Gastrocnemius medialis (tissue), 4 donors: ENCODE results near the gene CMIP. TPM values are rescaled to one million over a fixed set of nuclear protein-coding genes. Genes with fewer than 3 reads are reported as not detected.

Experiments
- ATAC-seq, 2 donors: fragments of 150-250 bp; one replicate each; pipeline ENCODE4 v1.9.1; 2016
- DNase-seq, 2 donors: peaks; one replicate each; pipeline ENCODE4 v3.0.0-alpha.2; 2019
- H3K27ac ChIP-seq, 4 donors: fragments of 200-600 bp; sonication (generic); 1 replicate in 1 of 4; 2 replicates in 3 of 4; pipeline ENCODE4 v1.5.1; 2016 to 2018; ENCODE audit warnings: mild to moderate bottlenecking in 2 of 4, moderate library complexity in 1 of 4
- H3K27me3 ChIP-seq, 3 donors: fragments of 200-600 bp; sonication (generic) in 2 of 3; 1 replicate in 1 of 3; 2 replicates in 2 of 3; pipeline versions ENCODE4 v1.5.1 to v1.6.0; 2016 to 2019; ENCODE audit warnings: mild to moderate bottlenecking in 1 of 3, moderate library complexity in 1 of 3
- H3K36me3 ChIP-seq, 2 donors: fragments of 200-600 bp; sonication (generic) in 1 of 2; one replicate each; pipeline ENCODE4 v1.5.1; 2017 to 2018
- H3K4me1 ChIP-seq, 2 donors: fragments of 200-600 bp; sonication (generic) in 1 of 2; one replicate each; pipeline ENCODE4 v1.5.1; 2016 to 2017; ENCODE audit warnings: mild to moderate bottlenecking in 2 of 2
- H3K4me3 ChIP-seq, 4 donors: fragments of 200-600 bp; sonication (generic) in 3 of 4; 1 replicate in 1 of 4; 2 replicates in 3 of 4; pipeline ENCODE4 v1.5.1; 2016 to 2019; ENCODE audit warnings: mild to moderate bottlenecking in 2 of 4
- H3K9me3 ChIP-seq, 3 donors: fragments of 200-600 bp; sonication (generic) in 2 of 3; 1 replicate in 1 of 3; 2 replicates in 2 of 3; pipeline ENCODE4 v1.5.1; 2016 to 2019
- POLR2A ChIP-seq, 2 donors: fragments of 450-650 bp; IDR thresholded peaks; one replicate each; pipeline ENCODE4 v1.6.1; 2017; ENCODE audit warnings: antibody characterized with exemption in 2 of 2, mild to moderate bottlenecking in 2 of 2, moderate library complexity in 2 of 2
- in situ Hi-C, 4 donors: fragments of 200-750 bp; cut with MboI; loops; one replicate each; pipeline versions ENCODE4 v1.15.0 to v1.8.0; 2017; ENCODE audit warnings: low sequenced_read_pairs in 4 of 4
- intact Hi-C: fragments of 100-400 bp; cut with DNase I; formaldehyde crosslinking; loops from one replicate; pipeline ENCODE4 v1.15.1; 2023; ENCODE audit warnings: low total_unique reads
- microRNA-seq, 2 donors: library from miRNA; unstranded; fragments of <30 nt; microRNA quantifications; one replicate each; pipeline ENCODE4, GENCODE V29; 2016; ENCODE audit warnings: borderline replicate concordance in 2 of 2
- total RNA-seq, 4 donors: library from RNA; depleted of rRNA; stranded (reverse); fragments of >200 nt; gene quantifications; one replicate each; pipeline versions ENCODE4 v1.1.0 to v1.2.3, GENCODE V29; 2016
- TF ChIP-seq, protein P1 (sequence below), 5 experiments: fragments of 450-650 bp in 3 of 5; fragments of 200-600 bp in 2 of 5; sonication (generic) in 2 of 5; IDR thresholded peaks in 4 of 5; conservative IDR thresholded peaks in 1 of 5; 1 replicate in 4 of 5; 2 replicates in 1 of 5; pipeline ENCODE4 v1.5.1; 2016 to 2019; ENCODE audit warnings: antibody characterized with exemption in 5 of 5, mild to moderate bottlenecking in 3 of 5, moderate library complexity in 3 of 5

The CMIP gene
- total RNA-seq, 4 donors from 2014 or later, result 0.90 to 5.1 (median 2.7) TPM

DNA sequence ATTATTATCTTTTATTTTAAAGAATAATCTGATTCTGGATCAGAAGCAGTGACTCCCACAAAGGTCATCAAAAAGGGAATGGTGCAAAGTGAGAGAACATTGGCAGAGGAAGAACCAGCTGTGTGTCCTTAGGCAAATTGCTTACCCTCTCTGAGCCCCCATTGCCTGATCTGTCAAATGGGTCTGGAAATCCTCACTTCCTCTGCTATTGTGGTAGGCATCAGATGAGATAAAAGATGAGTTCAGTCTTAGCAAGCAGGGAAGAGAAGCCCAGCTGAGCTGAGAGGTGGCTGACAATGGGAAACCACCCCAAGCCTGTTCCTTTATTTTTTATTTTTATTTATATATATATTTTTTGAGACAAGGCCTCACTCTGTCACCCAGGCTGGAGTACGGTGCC, 310.2 kb downstream of the CMIP start:
- no peak for DNase-seq
- no peak overlapping the region for H3K27ac ChIP-seq
- intact Hi-C loops, result no loop called here
- no peak for TF ChIP-seq POLR2A (IDR thresholded peaks at IDR 0.05)
- TF ChIP-seq, protein P1, sequence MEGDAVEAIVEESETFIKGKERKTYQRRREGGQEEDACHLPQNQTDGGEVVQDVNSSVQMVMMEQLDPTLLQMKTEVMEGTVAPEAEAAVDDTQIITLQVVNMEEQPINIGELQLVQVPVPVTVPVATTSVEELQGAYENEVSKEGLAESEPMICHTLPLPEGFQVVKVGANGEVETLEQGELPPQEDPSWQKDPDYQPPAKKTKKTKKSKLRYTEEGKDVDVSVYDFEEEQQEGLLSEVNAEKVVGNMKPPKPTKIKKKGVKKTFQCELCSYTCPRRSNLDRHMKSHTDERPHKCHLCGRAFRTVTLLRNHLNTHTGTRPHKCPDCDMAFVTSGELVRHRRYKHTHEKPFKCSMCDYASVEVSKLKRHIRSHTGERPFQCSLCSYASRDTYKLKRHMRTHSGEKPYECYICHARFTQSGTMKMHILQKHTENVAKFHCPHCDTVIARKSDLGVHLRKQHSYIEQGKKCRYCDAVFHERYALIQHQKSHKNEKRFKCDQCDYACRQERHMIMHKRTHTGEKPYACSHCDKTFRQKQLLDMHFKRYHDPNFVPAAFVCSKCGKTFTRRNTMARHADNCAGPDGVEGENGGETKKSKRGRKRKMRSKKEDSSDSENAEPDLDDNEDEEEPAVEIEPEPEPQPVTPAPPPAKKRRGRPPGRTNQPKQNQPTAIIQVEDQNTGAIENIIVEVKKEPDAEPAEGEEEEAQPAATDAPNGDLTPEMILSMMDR (IDR thresholded peaks at IDR 0.05 in 4 of 5, conservative IDR thresholded peaks at IDR 0.05 in 1 of 5), result no peak
- no peaks in the 10 kb centered on the region for H3K36me3 ChIP-seq
- no peak overlapping the region for H3K4me3 ChIP-seq
- no peaks in the 10 kb centered on the region for H3K9me3 ChIP-seq
- no peak for ATAC-seq
- no peaks in the 10 kb centered on the region for H3K27me3 ChIP-seq
- H3K4me1 ChIP-seq, result peaks cover 0 to 3% of the 10 kb centered on the region in 2 donors
- in situ Hi-C loops, result no loop called here

DNA sequence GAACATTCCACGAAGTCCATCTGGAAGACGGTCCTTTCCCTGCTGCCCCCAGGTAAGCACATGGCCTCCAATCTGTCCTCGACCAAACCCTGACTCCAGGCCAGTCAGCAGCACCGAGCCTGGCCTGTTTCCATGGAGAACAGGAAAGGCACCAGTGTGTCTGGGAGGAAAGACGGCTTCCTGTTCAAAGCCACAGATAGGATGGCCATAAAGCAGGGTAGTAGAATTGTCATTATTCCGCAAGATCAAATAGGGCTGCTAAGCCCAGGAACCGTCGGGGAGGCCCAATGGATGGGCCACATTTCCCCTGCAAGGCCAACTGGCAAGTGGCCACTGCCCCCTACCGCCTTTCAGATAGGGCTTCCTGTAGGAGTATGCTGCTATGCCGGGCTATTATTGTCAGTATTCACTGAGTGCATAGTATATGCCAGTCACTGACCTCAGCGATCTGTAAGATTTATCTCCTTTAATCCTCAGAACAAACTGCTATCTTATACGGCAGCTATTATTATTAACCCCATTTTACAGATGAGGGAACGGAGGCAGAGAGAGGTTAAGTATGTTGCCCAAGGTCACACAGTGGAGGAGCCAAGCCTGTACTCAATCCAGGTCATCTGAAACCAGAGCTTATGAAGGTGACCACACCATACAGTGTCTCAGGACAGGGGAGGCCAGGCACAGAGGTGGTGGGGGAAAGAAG, 311.5 kb downstream of the CMIP start:
- no peak for DNase-seq
- H3K9me3 ChIP-seq, result no peaks in the 10 kb centered on the region
- peaks cover 0 to 3% of the 10 kb centered on the region in 2 donors for H3K4me1 ChIP-seq
- TF ChIP-seq, protein P1 (IDR thresholded peaks at IDR 0.05 in 4 of 5, conservative IDR thresholded peaks at IDR 0.05 in 1 of 5), result no peak
- TF ChIP-seq POLR2A (IDR thresholded peaks at IDR 0.05), result no peak
- no peak overlapping the region for H3K27ac ChIP-seq
- no peak overlapping the region for H3K4me3 ChIP-seq
- in situ Hi-C loops, result no loop called here
- intact Hi-C loops, result no loop called here
- ATAC-seq, result no peak
- no peaks in the 10 kb centered on the region for H3K27me3 ChIP-seq
- no peaks in the 10 kb centered on the region for H3K36me3 ChIP-seq

DNA sequence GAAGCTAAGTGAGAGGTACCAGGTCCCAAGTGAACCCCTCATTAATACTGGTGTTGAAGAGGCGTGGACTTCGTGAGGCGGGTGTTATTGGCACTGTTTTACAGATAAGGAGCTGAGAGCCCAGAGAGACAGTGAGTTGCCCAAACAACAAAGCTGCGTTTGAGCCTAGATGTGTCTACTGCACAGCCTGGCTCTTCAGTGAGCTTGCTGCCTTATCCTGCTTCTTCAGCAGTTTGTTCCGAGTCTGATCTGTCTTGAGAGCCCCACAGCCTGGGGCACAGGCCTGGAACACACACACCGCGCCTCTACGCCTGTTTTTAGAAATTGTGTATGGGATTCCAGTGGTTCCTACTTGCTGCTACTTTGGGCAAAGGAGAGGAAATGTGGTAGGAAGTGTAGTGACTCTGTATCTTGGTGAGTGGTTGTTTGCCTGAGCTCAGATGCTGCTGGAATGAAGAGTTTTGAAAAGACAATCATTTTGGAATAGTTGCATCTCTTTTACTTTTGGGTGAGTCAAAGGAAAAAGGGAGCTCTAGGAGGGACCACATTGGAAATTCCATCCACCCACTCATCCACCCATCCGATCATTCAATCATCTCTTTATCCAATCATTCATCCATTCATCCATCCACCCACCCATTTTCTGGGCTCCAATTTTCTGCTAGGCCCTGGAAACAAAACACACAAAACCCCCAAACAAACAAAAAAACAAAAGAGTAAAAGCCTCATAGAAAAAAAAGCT, 312.2 kb downstream of the CMIP start:
- intact Hi-C loops (no loop called here), in situ Hi-C loops (no loop called here)
- ATAC-seq (no peak), DNase-seq (no peak)
- H3K4me3 ChIP-seq, result no peak overlapping the region
- no peak overlapping the region for H3K27ac ChIP-seq
- no peaks in the 10 kb centered on the region for H3K9me3 ChIP-seq
- no peaks in the 10 kb centered on the region for H3K36me3 ChIP-seq
- H3K27me3 ChIP-seq, result no peaks in the 10 kb centered on the region
- TF ChIP-seq, protein P1 (IDR thresholded peaks at IDR 0.05 in 4 of 5, conservative IDR thresholded peaks at IDR 0.05 in 1 of 5), result no peak
- TF ChIP-seq POLR2A (IDR thresholded peaks at IDR 0.05), result no peak
- H3K4me1 ChIP-seq, result peaks cover 0 to 3% of the 10 kb centered on the region in 2 donors

DNA sequence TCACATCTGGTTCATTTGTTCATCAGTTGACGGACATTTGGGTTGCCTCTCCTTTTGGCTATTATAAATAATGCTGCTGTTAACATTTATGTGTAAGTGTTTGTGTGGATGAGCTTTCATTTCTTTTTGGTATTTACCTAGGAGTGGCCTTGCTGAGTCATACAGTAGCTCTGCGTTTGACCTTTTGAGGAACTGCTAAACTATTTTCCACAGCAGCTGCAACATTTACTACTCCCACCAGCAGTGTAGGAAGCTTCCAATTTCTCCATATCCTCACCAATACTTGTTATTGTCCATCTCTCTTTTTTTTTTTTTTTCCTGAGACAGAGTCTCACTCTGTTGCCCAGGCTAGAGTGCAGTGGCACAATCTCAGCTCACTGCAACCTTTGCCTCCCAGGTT, 313.8 kb downstream of the CMIP start:
- TF ChIP-seq POLR2A (IDR thresholded peaks at IDR 0.05), result no peak
- TF ChIP-seq, protein P1 (IDR thresholded peaks at IDR 0.05 in 4 of 5, conservative IDR thresholded peaks at IDR 0.05 in 1 of 5), result no peak
- DNase-seq (no peak), ATAC-seq (no peak)
- in situ Hi-C loops (no loop called here), intact Hi-C loops (no loop called here)
- H3K4me3 ChIP-seq, result no peak overlapping the region
- no peaks in the 10 kb centered on the region for H3K9me3 ChIP-seq
- peaks cover 0 to 3% of the 10 kb centered on the region in 2 donors for H3K4me1 ChIP-seq
- H3K36me3 ChIP-seq, result no peaks in the 10 kb centered on the region
- no peaks in the 10 kb centered on the region for H3K27me3 ChIP-seq
- no peak overlapping the region for H3K27ac ChIP-seq

Small RNA genes lying within 50 kb of the gene (microRNA-seq; reads per million reads assigned to microRNA genes)
- gene MIR6504 (0 reads per million in 2 donors), gene MIR7854 (0 reads per million in 2 donors)

Other genes with a start within 250 kb of the CMIP start
- gene BCO1, start 206.1 kb upstream of the CMIP start, total RNA-seq, result not detected
- gene GAN, start 129.8 kb upstream of the CMIP start, total RNA-seq, result 1 to 10 TPM; 5.0 to 8.0 (median 6.4) TPM